Brain pericyte (primary cell): ENCODE data around the gene NRXN3.
"Not testable (repeated sequence)": the region's sequence is repeated elsewhere in the genome, so short reads cannot be mapped to it uniquely, and the experiment has no call there.

Experiments
- DNase-seq: peaks from one replicate; pipeline ENCODE4 v3.0.0-alpha.2; 2012; ENCODE audit warnings: low read depth, low spot score

The NRXN3 gene

GRCh38 chr14:78992867-78993266 is 822.7 kb downstream of the NRXN3 start:
- DNase-seq = no peak

- no peak for DNase-seq
These were observed 827.6 kb downstream of the NRXN3 start for GRCh38 chr14:78997811-78998210.

GRCh38 chr14:79009286-79009685 is 839.1 kb downstream of the NRXN3 start:
- no peak for DNase-seq

GRCh38 chr14:79011091-79011919 is 841.1 kb downstream of the NRXN3 start:
- DNase-seq = no peak

- no peak for DNase-seq
These were observed 841.7 kb downstream of the NRXN3 start for GRCh38 chr14:79011920-79012204.

- DNase-seq = no peak
These were observed 846.8 kb downstream of the NRXN3 start for GRCh38 chr14:79016828-79017505.

GRCh38 chr14:79017561-79017960 is 847.4 kb downstream of the NRXN3 start:
- no peak for DNase-seq

GRCh38 chr14:79018836-79019235 is 848.7 kb downstream of the NRXN3 start:
- DNase-seq = no peak

- not testable (repeated sequence) for DNase-seq
These were observed 849.7 kb downstream of the NRXN3 start for GRCh38 chr14:79019898-79020297.

GRCh38 chr14:79021766-79022165 is 851.6 kb downstream of the NRXN3 start:
- no peak for DNase-seq

GRCh38 chr14:79027138-79027537 is 857.0 kb downstream of the NRXN3 start:
- no peak for DNase-seq

GRCh38 chr14:79028281-79028680 is 858.1 kb downstream of the NRXN3 start:
- no peak for DNase-seq

- DNase-seq = no peak
These were observed 866.3 kb downstream of the NRXN3 start for GRCh38 chr14:79036441-79036840.

GRCh38 chr14:79037106-79037505 is 866.9 kb downstream of the NRXN3 start:
- DNase-seq = no peak

- DNase-seq = no peak
These were observed 867.4 kb downstream of the NRXN3 start for GRCh38 chr14:79037593-79037992.

- no peak for DNase-seq
These were observed 870.6 kb downstream of the NRXN3 start for GRCh38 chr14:79040790-79041189.

GRCh38 chr14:79043194-79043889 is 873.2 kb downstream of the NRXN3 start:
- DNase-seq = no peak

GRCh38 chr14:79044894-79045624 is 874.9 kb downstream of the NRXN3 start:
- DNase-seq = no peak

GRCh38 chr14:79050787-79051727 is 880.9 kb downstream of the NRXN3 start:
- DNase-seq = no peak

- no peak for DNase-seq
These were observed 881.6 kb downstream of the NRXN3 start for GRCh38 chr14:79051742-79052141.

- peak; percentile 33 for DNase-seq
These were observed 886.7 kb downstream of the NRXN3 start for GRCh38 chr14:79056879-79057278.
